Measurements from ENCODE around the gene FRMD4B. TPM values are rescaled to one million over a fixed set of nuclear protein-coding genes. Genes with fewer than 3 reads are reported as not detected.

FRMD4B gene
- total RNA-seq, 4 donors from 2014 or later = 58.0 to 71.9 (median 63.4) TPM

DNA sequence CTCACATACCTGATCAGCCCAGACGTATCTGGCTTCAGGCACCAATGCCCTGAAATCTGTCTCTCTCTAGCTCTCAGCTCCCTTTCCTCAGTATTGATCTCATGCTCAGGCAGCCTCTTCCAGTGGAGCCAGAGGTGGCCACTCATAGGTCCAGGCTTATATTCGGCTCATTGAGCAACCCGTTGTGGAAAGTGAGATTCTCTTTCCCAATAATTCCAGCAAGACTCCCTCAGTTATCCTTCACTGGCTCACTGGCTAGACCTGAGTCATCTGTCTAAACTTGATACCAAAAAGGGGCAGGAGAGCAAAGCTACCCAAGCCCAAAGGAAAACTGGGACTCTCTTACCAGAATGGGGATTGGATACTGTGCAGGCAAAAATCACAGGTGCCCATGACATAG is 33.4 kb upstream of the FRMD4B start:
- intact Hi-C loops (cut with DNase I; ENCODE audit: low total_unique reads) = no loop called here
- no peak for DNase-seq (ENCODE audit: low spot score in 2 of 2)
- TF ChIP-seq, protein P1, sequence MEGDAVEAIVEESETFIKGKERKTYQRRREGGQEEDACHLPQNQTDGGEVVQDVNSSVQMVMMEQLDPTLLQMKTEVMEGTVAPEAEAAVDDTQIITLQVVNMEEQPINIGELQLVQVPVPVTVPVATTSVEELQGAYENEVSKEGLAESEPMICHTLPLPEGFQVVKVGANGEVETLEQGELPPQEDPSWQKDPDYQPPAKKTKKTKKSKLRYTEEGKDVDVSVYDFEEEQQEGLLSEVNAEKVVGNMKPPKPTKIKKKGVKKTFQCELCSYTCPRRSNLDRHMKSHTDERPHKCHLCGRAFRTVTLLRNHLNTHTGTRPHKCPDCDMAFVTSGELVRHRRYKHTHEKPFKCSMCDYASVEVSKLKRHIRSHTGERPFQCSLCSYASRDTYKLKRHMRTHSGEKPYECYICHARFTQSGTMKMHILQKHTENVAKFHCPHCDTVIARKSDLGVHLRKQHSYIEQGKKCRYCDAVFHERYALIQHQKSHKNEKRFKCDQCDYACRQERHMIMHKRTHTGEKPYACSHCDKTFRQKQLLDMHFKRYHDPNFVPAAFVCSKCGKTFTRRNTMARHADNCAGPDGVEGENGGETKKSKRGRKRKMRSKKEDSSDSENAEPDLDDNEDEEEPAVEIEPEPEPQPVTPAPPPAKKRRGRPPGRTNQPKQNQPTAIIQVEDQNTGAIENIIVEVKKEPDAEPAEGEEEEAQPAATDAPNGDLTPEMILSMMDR (IDR thresholded peaks at IDR 0.05) = no peak
- TF ChIP-seq POLR2A (IDR thresholded peaks at IDR 0.05) = no peak
- 74 to 92% methylated on average over 3 of the region's 3 CpGs for WGBS, 2 donors
- no peak overlapping the region for H3K4me3 ChIP-seq (ENCODE audit: low read depth, poor library complexity, severe bottlenecking)

DNA sequence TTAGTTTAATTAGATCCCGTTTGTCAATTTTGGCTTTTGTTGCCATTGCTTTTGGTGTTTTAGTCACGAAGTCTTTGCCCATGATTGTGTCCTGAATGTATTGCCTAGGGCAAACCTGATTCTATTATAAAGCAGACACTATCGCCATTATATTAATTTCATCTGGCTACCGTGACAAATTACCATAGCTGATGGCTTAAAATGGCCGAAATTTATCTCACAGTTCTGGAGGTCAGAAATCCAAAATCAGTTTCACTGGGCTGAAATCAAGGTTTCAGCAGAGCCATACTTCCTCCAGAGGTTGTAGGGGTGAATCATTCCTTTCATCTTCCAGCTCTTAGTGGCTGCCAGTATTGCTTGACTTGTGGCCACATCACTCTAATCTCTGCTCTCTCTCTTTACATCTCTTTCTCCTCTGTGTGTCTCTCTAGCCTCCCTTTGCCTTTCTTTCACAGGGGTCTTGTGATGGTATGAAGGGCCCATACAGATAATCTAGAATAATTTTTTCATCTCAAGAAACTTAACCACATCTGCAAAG is 31.7 kb upstream of the FRMD4B start:
- DNase-seq (ENCODE audit: low spot score in 2 of 2) = no peak
- TF ChIP-seq, protein P1 (IDR thresholded peaks at IDR 0.05) = no peak
- TF ChIP-seq POLR2A (IDR thresholded peaks at IDR 0.05) = no peak
- intact Hi-C loops (cut with DNase I; ENCODE audit: low total_unique reads) = no loop called here
- 87 to 90% methylated on average over 5 of the region's 5 CpGs for WGBS, 2 donors
- H3K4me3 ChIP-seq (ENCODE audit: low read depth, poor library complexity, severe bottlenecking) = no peak overlapping the region

DNA sequence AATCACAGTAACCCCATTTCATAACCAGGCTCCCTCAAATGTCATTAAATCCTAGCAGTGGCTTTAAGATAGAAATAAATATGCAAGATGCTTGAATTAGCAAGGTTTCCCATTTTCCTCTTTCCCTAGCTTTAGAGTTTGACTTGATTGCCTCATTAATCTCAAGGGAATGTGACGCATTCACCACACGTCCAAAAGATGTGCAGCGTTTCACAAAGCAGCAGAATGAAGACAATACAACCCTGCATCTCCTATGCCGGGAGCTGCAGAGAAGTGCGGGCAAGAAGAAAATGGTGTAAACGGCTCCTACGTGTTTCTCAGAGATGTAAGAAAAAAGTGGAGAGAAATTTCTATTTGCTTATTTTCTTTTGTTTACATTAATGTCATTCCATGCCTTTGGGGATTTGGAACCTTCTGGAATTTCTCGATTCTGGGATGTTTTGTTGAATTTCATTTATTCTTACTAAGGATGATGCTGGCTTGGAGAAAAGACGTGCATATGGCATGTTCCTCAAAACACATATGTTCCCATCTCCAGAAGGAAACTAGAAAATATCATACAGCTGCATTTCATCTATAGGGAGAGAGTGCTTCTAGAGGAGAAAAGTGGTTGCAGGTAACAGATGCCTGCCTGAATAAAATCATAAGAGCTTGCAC is 27.8 kb upstream of the FRMD4B start:
- WGBS, 2 donors = 61 to 67% methylated on average over 9 of the region's 9 CpGs
- intact Hi-C loops (cut with DNase I; ENCODE audit: low total_unique reads) = no loop called here
- no peak for DNase-seq (ENCODE audit: low spot score in 2 of 2)
- H3K4me3 ChIP-seq (ENCODE audit: low read depth, poor library complexity, severe bottlenecking) = no peak overlapping the region
- no peak for TF ChIP-seq POLR2A (IDR thresholded peaks at IDR 0.05)
- TF ChIP-seq, protein P1 (IDR thresholded peaks at IDR 0.05) = no peak

DNA sequence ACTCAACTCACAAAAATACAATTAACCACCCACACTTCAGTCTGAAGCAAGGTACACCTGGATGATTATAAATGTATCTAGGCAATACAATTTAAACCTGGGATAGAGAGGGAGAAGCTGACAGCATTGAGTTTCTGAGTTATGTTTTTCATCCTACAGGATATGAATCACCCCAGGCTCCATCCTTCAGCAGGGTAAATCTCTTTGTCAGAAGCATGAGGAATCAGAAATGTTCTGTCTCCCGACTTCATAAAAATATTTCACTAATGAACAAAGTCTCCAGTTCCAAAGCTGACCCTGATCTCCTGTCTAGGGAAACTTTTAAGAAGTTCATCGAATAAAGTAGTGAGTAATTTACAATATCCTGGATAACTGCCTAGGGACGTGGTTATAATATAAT is 25.5 kb upstream of the FRMD4B start:
- 42 to 46% methylated on average over 3 of the region's 3 CpGs for WGBS, 2 donors
- no peak for DNase-seq (ENCODE audit: low spot score in 2 of 2)
- H3K4me3 ChIP-seq (ENCODE audit: low read depth, poor library complexity, severe bottlenecking) = no peak overlapping the region
- TF ChIP-seq POLR2A (IDR thresholded peaks at IDR 0.05) = no peak
- TF ChIP-seq, protein P1 (IDR thresholded peaks at IDR 0.05) = no peak
- intact Hi-C loops (cut with DNase I; ENCODE audit: low total_unique reads) = no loop called here

DNA sequence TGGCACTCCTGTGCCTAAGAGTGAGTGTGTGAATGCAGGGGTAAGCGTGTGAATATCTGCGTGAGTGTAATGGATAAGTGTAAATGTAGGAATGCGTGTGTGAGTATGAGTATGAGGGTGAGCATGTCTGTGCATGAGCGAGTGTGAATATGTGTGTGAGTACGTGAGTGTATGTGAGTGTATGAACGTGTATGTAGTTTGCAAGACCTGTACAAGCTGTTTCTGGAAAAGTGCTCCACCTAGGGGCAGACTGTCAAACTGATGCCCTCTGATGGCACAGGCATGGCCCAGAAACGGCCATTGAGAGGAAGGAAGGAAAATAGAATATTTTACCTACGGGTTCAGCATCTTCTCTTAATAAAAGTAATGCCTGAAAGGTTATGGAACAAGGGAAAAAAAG is 24.4 kb upstream of the FRMD4B start:
- no peak overlapping the region for H3K4me3 ChIP-seq (ENCODE audit: low read depth, poor library complexity, severe bottlenecking)
- TF ChIP-seq POLR2A (IDR thresholded peaks at IDR 0.05) = no peak
- TF ChIP-seq, protein P1 (IDR thresholded peaks at IDR 0.05) = peak in 1 of 3 donors; percentile 74
- intact Hi-C loops (cut with DNase I; ENCODE audit: low total_unique reads) = no loop called here
- peak; percentile 75 to 94 for DNase-seq (ENCODE audit: low spot score in 2 of 2)
- WGBS, 2 donors = 25 to 30% methylated on average over 8 of the region's 8 CpGs

DNA sequence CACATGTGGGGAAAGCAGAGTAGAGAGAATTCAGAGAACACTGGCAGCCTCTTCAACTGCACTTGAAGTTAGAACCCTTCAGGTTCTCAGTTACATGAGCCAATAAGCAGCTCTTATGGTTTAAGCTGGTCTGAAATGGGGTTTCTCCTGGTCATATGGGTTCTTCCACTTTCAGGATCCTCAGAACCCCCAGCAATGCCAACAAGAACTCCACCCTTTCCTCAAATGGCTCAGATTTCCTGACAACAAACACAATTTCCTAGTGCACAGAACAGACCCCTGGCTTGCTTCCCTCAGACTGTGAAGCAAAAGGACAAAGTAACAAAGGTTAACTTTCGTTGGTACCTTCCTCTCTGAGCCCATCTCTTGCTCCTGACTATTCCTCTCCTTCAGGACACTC is 23.9 kb upstream of the FRMD4B start:
- DNase-seq (ENCODE audit: low spot score in 2 of 2) = no peak
- no peak for TF ChIP-seq POLR2A (IDR thresholded peaks at IDR 0.05)
- TF ChIP-seq, protein P1 (IDR thresholded peaks at IDR 0.05) = no peak
- WGBS, 2 donors = 80 to 83% methylated on average over 1 of the region's 1 CpG
- intact Hi-C loops (cut with DNase I; ENCODE audit: low total_unique reads) = no loop called here
- no peak overlapping the region for H3K4me3 ChIP-seq (ENCODE audit: low read depth, poor library complexity, severe bottlenecking)

Measured in lower leg skin (tissue), 4 donors.